Left ventricle myocardium inferior (tissue), 1 donor: Measurements from ENCODE around the gene GALNT4. TPM values are rescaled to one million over a fixed set of nuclear protein-coding genes. Genes with fewer than 3 reads are reported as not detected.

ENCODE experiments used
- DNase-seq: peaks from one replicate; pipeline ENCODE4 v3.0.0-alpha.2; 2020
- H3K27ac ChIP-seq: fragments of 200-600 bp; replicated peaks from 2 replicates; pipeline ENCODE4 v1.8.0; 2021
- H3K27me3 ChIP-seq: fragments of 200-600 bp; 2 replicates; pipeline ENCODE4 v1.8.0; 2021; ENCODE audit warnings: low read depth
- H3K36me3 ChIP-seq: fragments of 200-600 bp; 2 replicates; pipeline ENCODE4 v1.8.0; 2021
- H3K4me1 ChIP-seq: fragments of 200-600 bp; 2 replicates; pipeline ENCODE4 v1.8.0; 2021
- H3K4me3 ChIP-seq: fragments of 200-600 bp; 2 replicates; pipeline ENCODE4 v1.8.0; 2021; ENCODE audit warnings: mild to moderate bottlenecking, moderate library complexity
- H3K9me3 ChIP-seq: fragments of 200-600 bp; replicated peaks from 2 replicates; pipeline ENCODE4 v1.8.0; 2021
- intact Hi-C: fragments of 100-400 bp; cut with micrococcal nuclease; formaldehyde crosslinking; loops from one replicate; pipeline ENCODE4 v1.11.0; 2022
- total RNA-seq: library from RNA; stranded (reverse); fragmentation: NEBNext Ultra II Directional; extraction: Animal tissue kit (Norgen Biotek cat#: 25700); gene quantifications from one replicate; pipeline ENCODE4 v1.2.1, GENCODE V29; 2021
- TF ChIP-seq, protein P1 (sequence below): fragments of 200-600 bp; IDR thresholded peaks from 2 replicates; pipeline ENCODE4 v1.8.0; 2021; ENCODE audit warnings: antibody characterized with exemption, mild to moderate bottlenecking, borderline replicate concordance
- donor health status: DM: no; HTN: yes; CAD: no; lungs with severe emphysema.

The GALNT4 gene
- total RNA-seq, 1 donor from 2014 or later = 2.1 TPM

DNA sequence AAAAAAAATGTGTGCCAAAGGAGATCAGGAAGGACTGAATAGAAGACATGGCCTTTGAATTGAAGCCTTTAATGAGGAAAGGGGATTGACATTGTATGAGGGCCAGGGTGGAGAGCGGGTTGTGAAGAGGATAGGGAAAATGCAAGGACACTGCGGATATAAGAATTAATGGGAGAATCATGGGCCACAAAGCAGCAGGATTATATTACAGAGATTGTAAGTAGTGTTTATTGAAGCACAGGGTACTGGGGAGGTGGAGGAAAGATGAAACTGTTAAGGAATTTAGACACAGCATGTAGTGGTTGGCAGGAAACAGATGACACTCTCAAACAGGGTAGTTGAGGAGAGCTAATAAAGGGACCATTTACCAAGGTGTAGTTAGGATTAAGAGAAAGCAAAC lies 17.6 kb upstream of the GALNT4 start:
- no peak overlapping the region for H3K27ac ChIP-seq
- TF ChIP-seq, protein P1, sequence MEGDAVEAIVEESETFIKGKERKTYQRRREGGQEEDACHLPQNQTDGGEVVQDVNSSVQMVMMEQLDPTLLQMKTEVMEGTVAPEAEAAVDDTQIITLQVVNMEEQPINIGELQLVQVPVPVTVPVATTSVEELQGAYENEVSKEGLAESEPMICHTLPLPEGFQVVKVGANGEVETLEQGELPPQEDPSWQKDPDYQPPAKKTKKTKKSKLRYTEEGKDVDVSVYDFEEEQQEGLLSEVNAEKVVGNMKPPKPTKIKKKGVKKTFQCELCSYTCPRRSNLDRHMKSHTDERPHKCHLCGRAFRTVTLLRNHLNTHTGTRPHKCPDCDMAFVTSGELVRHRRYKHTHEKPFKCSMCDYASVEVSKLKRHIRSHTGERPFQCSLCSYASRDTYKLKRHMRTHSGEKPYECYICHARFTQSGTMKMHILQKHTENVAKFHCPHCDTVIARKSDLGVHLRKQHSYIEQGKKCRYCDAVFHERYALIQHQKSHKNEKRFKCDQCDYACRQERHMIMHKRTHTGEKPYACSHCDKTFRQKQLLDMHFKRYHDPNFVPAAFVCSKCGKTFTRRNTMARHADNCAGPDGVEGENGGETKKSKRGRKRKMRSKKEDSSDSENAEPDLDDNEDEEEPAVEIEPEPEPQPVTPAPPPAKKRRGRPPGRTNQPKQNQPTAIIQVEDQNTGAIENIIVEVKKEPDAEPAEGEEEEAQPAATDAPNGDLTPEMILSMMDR = no peak
- no peaks in the 10 kb centered on the region for H3K36me3 ChIP-seq
- H3K4me3 ChIP-seq = no peak overlapping the region
- DNase-seq = no peak
- peaks cover 32% of the 10 kb centered on the region for H3K4me1 ChIP-seq
- H3K27me3 ChIP-seq = no peaks in the 10 kb centered on the region
- intact Hi-C loops = loop anchor here (10.0 kb wide), 1 partner anchor 563 kb away; no protein-coding TSS in a partner anchor
- no peaks in the 10 kb centered on the region for H3K9me3 ChIP-seq

DNA sequence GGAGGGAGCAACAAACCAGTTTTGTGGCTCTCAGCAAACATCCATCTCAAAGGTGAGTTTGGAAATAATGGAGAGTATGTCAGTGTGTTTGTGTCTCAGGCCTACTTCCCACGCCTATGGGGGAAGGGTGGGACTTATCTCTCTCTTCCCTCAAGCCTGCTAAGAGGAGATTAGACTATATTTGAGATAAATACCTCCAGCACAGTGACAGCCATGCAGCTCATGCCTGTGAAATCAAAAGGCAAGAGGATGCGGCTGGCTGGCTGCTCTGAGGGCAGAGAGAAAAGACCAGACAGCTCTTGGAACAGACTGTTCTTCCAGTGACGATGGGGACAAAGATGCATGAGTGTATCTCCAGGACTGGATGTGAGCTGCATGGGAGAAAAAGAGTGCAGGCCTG lies 16.0 kb upstream of the GALNT4 start:
- no peaks in the 10 kb centered on the region for H3K36me3 ChIP-seq
- H3K9me3 ChIP-seq = no peaks in the 10 kb centered on the region
- no peak overlapping the region for H3K4me3 ChIP-seq
- DNase-seq = no peak
- no peak overlapping the region for H3K27ac ChIP-seq
- intact Hi-C loops = loop anchor here (10.0 kb wide), 1 partner anchor 564 kb away; no protein-coding TSS in a partner anchor
- no peaks in the 10 kb centered on the region for H3K27me3 ChIP-seq
- peaks cover 28% of the 10 kb centered on the region for H3K4me1 ChIP-seq
- TF ChIP-seq, protein P1 = no peak

DNA sequence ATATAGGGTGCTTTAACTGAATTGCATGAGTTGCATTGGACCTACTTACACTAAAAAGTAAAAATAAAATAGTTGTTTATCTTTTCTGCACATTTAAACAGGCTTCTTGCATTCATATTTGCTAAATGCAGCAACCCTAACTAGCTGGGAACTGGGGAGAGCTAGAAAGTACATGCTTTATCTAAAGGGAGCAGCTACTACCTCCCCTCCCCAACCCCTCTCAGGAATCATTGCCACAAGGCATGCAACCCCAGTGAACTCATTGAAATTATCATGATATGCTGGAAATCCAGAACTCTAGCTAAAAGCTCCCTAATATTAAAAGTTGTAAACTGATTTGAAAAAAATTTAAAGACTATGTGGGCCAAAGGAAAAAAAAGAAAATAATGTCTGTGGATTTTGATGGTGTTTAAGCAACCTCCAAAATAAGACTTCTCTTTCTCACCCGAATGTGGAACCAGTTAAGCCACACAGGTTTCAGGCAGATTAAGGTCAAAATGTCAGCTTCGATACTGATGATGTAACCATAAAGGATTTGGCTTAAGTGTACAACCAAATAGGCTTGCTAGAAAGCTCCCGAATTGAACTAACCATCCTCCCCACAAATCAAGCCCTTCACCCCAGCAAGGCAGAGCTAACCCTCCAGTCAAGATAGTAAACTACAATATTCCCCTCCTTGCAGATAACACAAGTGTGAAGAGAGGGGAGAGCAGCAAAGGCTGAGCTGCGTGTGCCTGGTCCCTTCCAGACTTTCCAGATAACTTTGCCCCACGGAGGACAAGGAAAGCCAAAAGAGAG lies 15.0 kb upstream of the GALNT4 start:
- Histone ChIP-seq H3K4me3 (no peak overlapping the region), H3K27ac (no peak overlapping the region), H3K9me3 (no peaks in the 10 kb centered on the region), H3K4me1 (peaks cover 19% of the 10 kb centered on the region), H3K27me3 (no peaks in the 10 kb centered on the region), H3K36me3 (no peaks in the 10 kb centered on the region)
- TF ChIP-seq, protein P1 = no peak
- intact Hi-C loops = loop anchor here (10.0 kb wide), 1 partner anchor 565 kb away; no protein-coding TSS in a partner anchor
- no peak for DNase-seq

- intact Hi-C loops = no loop called here
- H3K9me3 ChIP-seq = no peaks in the 10 kb centered on the region
- TF ChIP-seq, protein P1 = no peak
- no peak overlapping the region for H3K27ac ChIP-seq
- no peaks in the 10 kb centered on the region for H3K27me3 ChIP-seq
- H3K36me3 ChIP-seq = no peaks in the 10 kb centered on the region
- H3K4me3 ChIP-seq = no peak overlapping the region
- DNase-seq = no peak
- peaks cover 11% of the 10 kb centered on the region for H3K4me1 ChIP-seq
Observed at GRCh38 chr12:89538897-89539296, 14.3 kb upstream of the GALNT4 start.

- Histone ChIP-seq H3K4me3 (no peak overlapping the region), H3K9me3 (no peaks in the 10 kb centered on the region), H3K36me3 (no peaks in the 10 kb centered on the region), H3K27ac (no peak overlapping the region), H3K4me1 (no peaks in the 10 kb centered on the region), H3K27me3 (no peaks in the 10 kb centered on the region)
- TF ChIP-seq, protein P1 = no peak
- no peak for DNase-seq
- intact Hi-C loops = no loop called here
Observed at GRCh38 chr12:89537389-89537788, 12.8 kb upstream of the GALNT4 start.
